GM23248 (cell line): Measurements from ENCODE around the gene CACNA1E.

Experiments
- EZH2 ChIP-seq: fragments of 200-600 bp; sonication (generic); IDR thresholded peaks from 2 replicates; pipeline ENCODE4 v1.6.1; 2018; ENCODE audit warnings: antibody characterized with exemption, mild to moderate bottlenecking; ENCODE audit not compliant: insufficient read depth, poor library complexity, severe bottlenecking
- EZH2phosphoT487 ChIP-seq: fragments of 200-600 bp; sonication (generic); IDR thresholded peaks from 2 replicates; pipeline ENCODE4 v1.6.1; 2018; ENCODE audit warnings: antibody characterized with exemption, moderate library complexity, mild to moderate bottlenecking, low read depth; ENCODE audit not compliant: insufficient read depth

DNA sequence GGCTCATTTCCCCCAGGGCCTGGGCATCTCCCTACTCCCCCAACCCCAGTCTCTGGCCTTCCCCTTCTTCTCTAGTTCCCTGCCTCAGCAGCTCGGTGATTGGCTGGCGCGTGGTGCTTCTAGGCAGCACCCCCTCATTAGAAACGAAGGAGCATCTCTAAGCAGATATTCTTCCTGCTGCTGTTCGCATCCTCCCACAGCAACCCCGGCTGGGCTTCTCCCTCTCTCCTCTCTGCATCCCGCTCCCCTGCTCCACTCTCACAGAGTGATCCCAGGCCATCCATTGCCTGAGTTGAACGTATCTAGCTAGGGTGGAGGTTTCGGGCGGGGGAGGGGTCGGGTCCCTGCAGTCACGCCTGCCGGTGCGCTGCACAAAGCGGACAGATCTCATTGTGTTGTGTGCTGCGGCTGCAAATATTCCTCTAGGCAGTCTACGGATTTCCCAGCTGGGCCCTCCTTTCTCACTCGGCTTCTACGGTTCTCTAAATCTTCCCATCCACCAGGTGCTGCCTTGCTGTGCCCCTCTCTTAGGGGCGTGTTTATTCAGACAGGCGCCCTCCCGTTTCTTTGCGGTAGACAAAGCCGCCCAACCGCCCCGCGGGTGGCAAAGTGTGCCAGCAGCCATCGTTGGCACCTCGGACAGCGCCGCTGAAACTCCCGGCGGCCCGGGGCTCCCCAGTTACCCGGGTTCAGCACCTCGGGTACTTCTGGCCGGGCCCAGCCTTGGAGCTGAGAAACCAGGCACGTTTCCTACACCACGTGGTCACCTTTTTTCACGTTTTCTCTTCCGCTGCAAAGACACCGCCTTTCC lies 2.2 kb downstream of the CACNA1E start:
- TF ChIP-seq EZH2: peak; percentile 32
- TF ChIP-seq EZH2phosphoT487: no peak
